Right lobe of liver (tissue), 4 donors: ENCODE data around the gene CCDC60.

Experiments used
- CTCF ChIP-seq, 4 donors: fragments of 200-600 bp in 3 of 4; fragments of 450-650 bp in 1 of 4; IDR thresholded peaks; one replicate each; pipeline versions ENCODE4 v1.5.1 to v1.8.0; 2016 to 2022; ENCODE audit warnings: antibody characterized with exemption in 4 of 4, mild to moderate bottlenecking in 2 of 4
- POLR2A ChIP-seq: fragments of 450-650 bp; IDR thresholded peaks from one replicate; pipeline ENCODE4 v1.6.1; 2017; ENCODE audit warnings: antibody characterized with exemption, mild to moderate bottlenecking
- donor health status: DM: no; HTN: no; CAD: no.
- donor health status: DM: no; HTN: no; CAD: no.
- donor health status: DM: no; HTN: yes; CAD: no.

GRCh38 chr12:119373001-119373400, 38.5 kb downstream of the CCDC60 start:
- no peak for TF ChIP-seq CTCF (IDR thresholded peaks at IDR 0.05)
- TF ChIP-seq POLR2A, result no peak
